UCSD-AML1 (cell line): Measurements from ENCODE around the gene KCNK18.

Source experiments
- DNase-seq: peaks from one replicate; lab custom pipeline; 2025; ENCODE audit not compliant: unreplicated experiment; lab: John Stamatoyannopoulos, UW

Gene KCNK18

GRCh38 chr10:117250411-117250810 lies 53.1 kb downstream of the KCNK18 start:
- no peak for DNase-seq

GRCh38 chr10:117253908-117254307 lies 56.6 kb downstream of the KCNK18 start:
- DNase-seq, result no peak

GRCh38 chr10:117254338-117254737 lies 57.0 kb downstream of the KCNK18 start:
- no peak for DNase-seq

- no peak for DNase-seq
These were observed 57.8 kb downstream of the KCNK18 start for GRCh38 chr10:117254774-117255735.

GRCh38 chr10:117255835-117256460 lies 58.7 kb downstream of the KCNK18 start:
- DNase-seq, result no peak

- no peak for DNase-seq
These were observed 59.6 kb downstream of the KCNK18 start for GRCh38 chr10:117256910-117257309.

- no peak for DNase-seq
These were observed 60.4 kb downstream of the KCNK18 start for GRCh38 chr10:117257721-117258120.

- DNase-seq, result peak; percentile 44
These were observed 62.0 kb downstream of the KCNK18 start for GRCh38 chr10:117259279-117259678.
